ENCODE data around the gene MAB21L1.

The MAB21L1 gene

GRCh38 chr13:35483761-35484160, 7.3 kb upstream of the MAB21L1 start:
- Histone ChIP-seq H3K27ac (ENCODE audit: low read depth, low read length) (no peak overlapping the region), H3K4me3 (ENCODE audit: low read length) (no peak overlapping the region), H3K4me2 (ENCODE audit: low read length) (no peak overlapping the region), H3K9ac (ENCODE audit: low read length) (no peak overlapping the region), H3K27me3 (ENCODE audit: insufficient read depth, low read length, poor library complexity) (peaks cover 5% of the 10 kb centered on the region), H2BK15ac (replicated peaks; ENCODE audit: low read depth) (no peak overlapping the region), H4K5ac (ENCODE audit: low read length) (no peak overlapping the region), H3K18ac (ENCODE audit: low read length) (no peak overlapping the region), H2AK5ac (ENCODE audit: low read length) (no peak overlapping the region), H3K79me1 (ENCODE audit: low read length) (no peaks in the 10 kb centered on the region), H3K4me1 (ENCODE audit: control insufficient read depth, low read depth, low read length) (no peaks in the 10 kb centered on the region), H4K8ac (ENCODE audit: low read depth, low read length) (no peak overlapping the region), H3K79me2 (ENCODE audit: control insufficient read depth, insufficient read depth, low read length) (no peaks in the 10 kb centered on the region), H3K4ac (ENCODE audit: low read depth, low read length) (no peak overlapping the region), H3K56ac (ENCODE audit: low read length) (no peak overlapping the region), H3K36me3 (ENCODE audit: control insufficient read depth, insufficient read depth, low read length) (no peaks in the 10 kb centered on the region), H3K23ac (ENCODE audit: low read length) (no peak overlapping the region), H2BK5ac (ENCODE audit: low read length) (no peak overlapping the region), H2BK120ac (ENCODE audit: low read depth, low read length) (no peak overlapping the region)
- WGBS (ENCODE audit: extremely low coverage, insufficient coverage, low lambda C conversion rate), result no CpG with 5 or more reads among the region's 3 CpGs
- DNase-seq, result no peak

- Histone ChIP-seq H3K18ac (ENCODE audit: low read length) (no peak overlapping the region), H3K27ac (ENCODE audit: low read depth, low read length) (no peak overlapping the region), H4K5ac (ENCODE audit: low read length) (no peak overlapping the region), H3K4ac (ENCODE audit: low read depth, low read length) (no peak overlapping the region), H2BK120ac (ENCODE audit: low read depth, low read length) (no peak overlapping the region), H4K8ac (ENCODE audit: low read depth, low read length) (no peak overlapping the region), H2BK15ac (replicated peaks; ENCODE audit: low read depth) (no peak overlapping the region), H3K79me1 (ENCODE audit: low read length) (no peaks in the 10 kb centered on the region), H2AK5ac (ENCODE audit: low read length) (no peak overlapping the region), H3K36me3 (ENCODE audit: control insufficient read depth, insufficient read depth, low read length) (no peaks in the 10 kb centered on the region), H3K4me3 (ENCODE audit: low read length) (no peak overlapping the region), H3K27me3 (ENCODE audit: insufficient read depth, low read length, poor library complexity) (peaks cover 12% of the 10 kb centered on the region), H3K23ac (ENCODE audit: low read length) (no peak overlapping the region), H3K4me2 (ENCODE audit: low read length) (no peak overlapping the region), H2BK5ac (ENCODE audit: low read length) (no peak overlapping the region), H3K4me1 (ENCODE audit: control insufficient read depth, low read depth, low read length) (no peaks in the 10 kb centered on the region), H3K79me2 (ENCODE audit: control insufficient read depth, insufficient read depth, low read length) (no peaks in the 10 kb centered on the region), H3K56ac (ENCODE audit: low read length) (no peak overlapping the region), H3K9ac (ENCODE audit: low read length) (no peak overlapping the region)
- 100% methylated on average over 1 of the region's 1 CpG for WGBS (ENCODE audit: extremely low coverage, insufficient coverage, low lambda C conversion rate)
- no peak for DNase-seq
These were observed 6.0 kb upstream of the MAB21L1 start for GRCh38 chr13:35482527-35482926.

- no peak overlapping the region for H3K4me2 ChIP-seq (ENCODE audit: low read length)
- no peak overlapping the region for H3K9ac ChIP-seq (ENCODE audit: low read length)
- WGBS (ENCODE audit: extremely low coverage, insufficient coverage, low lambda C conversion rate), result no CpG with 5 or more reads among the region's 2 CpGs
- H4K8ac ChIP-seq (ENCODE audit: low read depth, low read length), result no peak overlapping the region
- no peak overlapping the region for H3K27ac ChIP-seq (ENCODE audit: low read depth, low read length)
- no peak overlapping the region for H4K5ac ChIP-seq (ENCODE audit: low read length)
- no peaks in the 10 kb centered on the region for H3K79me2 ChIP-seq (ENCODE audit: control insufficient read depth, insufficient read depth, low read length)
- no peaks in the 10 kb centered on the region for H3K79me1 ChIP-seq (ENCODE audit: low read length)
- H3K18ac ChIP-seq (ENCODE audit: low read length), result no peak overlapping the region
- no peak overlapping the region for H3K56ac ChIP-seq (ENCODE audit: low read length)
- H3K4ac ChIP-seq (ENCODE audit: low read depth, low read length), result no peak overlapping the region
- no peak overlapping the region for H2AK5ac ChIP-seq (ENCODE audit: low read length)
- H3K4me1 ChIP-seq (ENCODE audit: control insufficient read depth, low read depth, low read length), result no peaks in the 10 kb centered on the region
- peaks cover 19% of the 10 kb centered on the region for H3K27me3 ChIP-seq (ENCODE audit: insufficient read depth, low read length, poor library complexity)
- no peak overlapping the region for H2BK120ac ChIP-seq (ENCODE audit: low read depth, low read length)
- no peak overlapping the region for H2BK15ac ChIP-seq (replicated peaks; ENCODE audit: low read depth)
- H3K23ac ChIP-seq (ENCODE audit: low read length), result no peak overlapping the region
- H3K4me3 ChIP-seq (ENCODE audit: low read length), result no peak overlapping the region
- H2BK5ac ChIP-seq (ENCODE audit: low read length), result no peak overlapping the region
- no peaks in the 10 kb centered on the region for H3K36me3 ChIP-seq (ENCODE audit: control insufficient read depth, insufficient read depth, low read length)
- no peak for DNase-seq
These were observed 5.3 kb upstream of the MAB21L1 start for GRCh38 chr13:35481777-35482176.

- Histone ChIP-seq H4K8ac (ENCODE audit: low read depth, low read length) (no peak overlapping the region), H3K4me1 (ENCODE audit: control insufficient read depth, low read depth, low read length) (no peaks in the 10 kb centered on the region), H2BK5ac (ENCODE audit: low read length) (no peak overlapping the region), H3K18ac (ENCODE audit: low read length) (no peak overlapping the region), H3K79me2 (ENCODE audit: control insufficient read depth, insufficient read depth, low read length) (no peaks in the 10 kb centered on the region), H3K27me3 (ENCODE audit: insufficient read depth, low read length, poor library complexity) (peaks cover 24% of the 10 kb centered on the region), H3K4ac (ENCODE audit: low read depth, low read length) (no peak overlapping the region), H3K36me3 (ENCODE audit: control insufficient read depth, insufficient read depth, low read length) (no peaks in the 10 kb centered on the region), H3K9ac (ENCODE audit: low read length) (no peak overlapping the region), H4K5ac (ENCODE audit: low read length) (no peak overlapping the region), H3K27ac (ENCODE audit: low read depth, low read length) (no peak overlapping the region), H2BK15ac (replicated peaks; ENCODE audit: low read depth) (no peak overlapping the region), H3K79me1 (ENCODE audit: low read length) (no peaks in the 10 kb centered on the region), H2BK120ac (ENCODE audit: low read depth, low read length) (no peak overlapping the region), H3K4me3 (ENCODE audit: low read length) (no peak overlapping the region), H3K4me2 (ENCODE audit: low read length) (no peak overlapping the region), H3K56ac (ENCODE audit: low read length) (no peak overlapping the region), H2AK5ac (ENCODE audit: low read length) (no peak overlapping the region), H3K23ac (ENCODE audit: low read length) (no peak overlapping the region)
- no peak for DNase-seq
- 100% methylated on average over 1 of the region's 2 CpGs for WGBS (ENCODE audit: extremely low coverage, insufficient coverage, low lambda C conversion rate)
These were observed 3.9 kb upstream of the MAB21L1 start for GRCh38 chr13:35480346-35480745.

GRCh38 chr13:35479706-35480105, 3.2 kb upstream of the MAB21L1 start:
- H3K79me1 ChIP-seq (ENCODE audit: low read length), result no peaks in the 10 kb centered on the region
- H3K4me1 ChIP-seq (ENCODE audit: control insufficient read depth, low read depth, low read length), result no peaks in the 10 kb centered on the region
- no peak for DNase-seq
- H4K8ac ChIP-seq (ENCODE audit: low read depth, low read length), result no peak overlapping the region
- WGBS (ENCODE audit: extremely low coverage, insufficient coverage, low lambda C conversion rate), result no CpG with 5 or more reads among the region's 1 CpG
- H2BK120ac ChIP-seq (ENCODE audit: low read depth, low read length), result no peak overlapping the region
- H3K36me3 ChIP-seq (ENCODE audit: control insufficient read depth, insufficient read depth, low read length), result no peaks in the 10 kb centered on the region
- no peak overlapping the region for H3K4me3 ChIP-seq (ENCODE audit: low read length)
- no peak overlapping the region for H3K4ac ChIP-seq (ENCODE audit: low read depth, low read length)
- H3K27ac ChIP-seq (ENCODE audit: low read depth, low read length), result no peak overlapping the region
- H3K79me2 ChIP-seq (ENCODE audit: control insufficient read depth, insufficient read depth, low read length), result no peaks in the 10 kb centered on the region
- H2AK5ac ChIP-seq (ENCODE audit: low read length), result no peak overlapping the region
- H2BK15ac ChIP-seq (replicated peaks; ENCODE audit: low read depth), result no peak overlapping the region
- H3K18ac ChIP-seq (ENCODE audit: low read length), result no peak overlapping the region
- no peak overlapping the region for H3K4me2 ChIP-seq (ENCODE audit: low read length)
- no peak overlapping the region for H3K9ac ChIP-seq (ENCODE audit: low read length)
- no peak overlapping the region for H4K5ac ChIP-seq (ENCODE audit: low read length)
- H3K56ac ChIP-seq (ENCODE audit: low read length), result no peak overlapping the region
- no peak overlapping the region for H2BK5ac ChIP-seq (ENCODE audit: low read length)
- H3K23ac ChIP-seq (ENCODE audit: low read length), result no peak overlapping the region
- peaks cover 24% of the 10 kb centered on the region for H3K27me3 ChIP-seq (ENCODE audit: insufficient read depth, low read length, poor library complexity)

- no peaks in the 10 kb centered on the region for H3K79me1 ChIP-seq (ENCODE audit: low read length)
- peak overlapping the region; percentile 52 for H3K4me2 ChIP-seq (ENCODE audit: low read length)
- no peaks in the 10 kb centered on the region for H3K79me2 ChIP-seq (ENCODE audit: control insufficient read depth, insufficient read depth, low read length)
- no peak overlapping the region for H2BK15ac ChIP-seq (replicated peaks; ENCODE audit: low read depth)
- no peak overlapping the region for H3K56ac ChIP-seq (ENCODE audit: low read length)
- H3K27me3 ChIP-seq (ENCODE audit: insufficient read depth, low read length, poor library complexity), result peaks cover 26% of the 10 kb centered on the region
- no peaks in the 10 kb centered on the region for H3K36me3 ChIP-seq (ENCODE audit: control insufficient read depth, insufficient read depth, low read length)
- H2AK5ac ChIP-seq (ENCODE audit: low read length), result no peak overlapping the region
- H4K5ac ChIP-seq (ENCODE audit: low read length), result no peak overlapping the region
- H3K4ac ChIP-seq (ENCODE audit: low read depth, low read length), result no peak overlapping the region
- no peak overlapping the region for H3K9ac ChIP-seq (ENCODE audit: low read length)
- peak; percentile 29 for DNase-seq
- no peak overlapping the region for H3K23ac ChIP-seq (ENCODE audit: low read length)
- whole genome bisulfite sequencing (ENCODE audit: extremely low coverage, insufficient coverage, low lambda C conversion rate), result no CpG with 5 or more reads among the region's 14 CpGs
- no peak overlapping the region for H3K18ac ChIP-seq (ENCODE audit: low read length)
- H3K4me3 ChIP-seq (ENCODE audit: low read length), result no peak overlapping the region
- H3K4me1 ChIP-seq (ENCODE audit: control insufficient read depth, low read depth, low read length), result no peaks in the 10 kb centered on the region
- H3K27ac ChIP-seq (ENCODE audit: low read depth, low read length), result no peak overlapping the region
- H2BK5ac ChIP-seq (ENCODE audit: low read length), result no peak overlapping the region
- no peak overlapping the region for H2BK120ac ChIP-seq (ENCODE audit: low read depth, low read length)
- H4K8ac ChIP-seq (ENCODE audit: low read depth, low read length), result no peak overlapping the region
These were observed 2.6 kb upstream of the MAB21L1 start for GRCh38 chr13:35479038-35479492.

Measured in mesendoderm (in vitro differentiated cells).